GM10266 (cell line): Measurements from ENCODE around the gene FAM13A.

Experiments
- DNase-seq: peaks from one replicate; pipeline ENCODE4 v3.0.0; 2012; ENCODE audit errors: extremely low spot score
- CTCF ChIP-seq: IDR thresholded peaks from 2 replicates; pipeline ENCODE4 v1.5.1; 2012; ENCODE audit warnings: mild to moderate bottlenecking, low read depth; ENCODE audit not compliant: control insufficient read depth, insufficient read depth; ENCODE audit errors: missing control alignments

The FAM13A gene

GRCh38 chr4:89042055-89042454, 14.9 kb downstream of the FAM13A start:
- DNase-seq: no peak
- no peak for TF ChIP-seq CTCF

- no peak for TF ChIP-seq CTCF
- no peak for DNase-seq
Measured at GRCh38 chr4:89039730-89040338, 17.2 kb downstream of the FAM13A start.

GRCh38 chr4:89036535-89036934, 20.4 kb downstream of the FAM13A start:
- TF ChIP-seq CTCF: no peak
- DNase-seq: no peak

GRCh38 chr4:89031272-89031671, 25.7 kb downstream of the FAM13A start:
- no peak for DNase-seq

GRCh38 chr4:89029591-89029990, 27.4 kb downstream of the FAM13A start:
- TF ChIP-seq CTCF: no peak
- no peak for DNase-seq

More at GRCh38 chr4:89031272-89031671, 25.7 kb downstream of the FAM13A start:
- TF ChIP-seq CTCF: no peak

- TF ChIP-seq CTCF: no peak
- no peak for DNase-seq
Measured at GRCh38 chr4:89026542-89026941, 30.4 kb downstream of the FAM13A start.

GRCh38 chr4:89024051-89024675, 32.8 kb downstream of the FAM13A start:
- peak; percentile 50 for DNase-seq

More at GRCh38 chr4:89024051-89024675, 32.8 kb downstream of the FAM13A start:
- peak; percentile 71 for TF ChIP-seq CTCF
